Measurements from ENCODE around the gene C1orf115.
"Not testable (repeated sequence)": the region's sequence is repeated elsewhere in the genome, so short reads cannot be mapped to it uniquely, and the experiment has no call there.

C1orf115 gene, protein sequence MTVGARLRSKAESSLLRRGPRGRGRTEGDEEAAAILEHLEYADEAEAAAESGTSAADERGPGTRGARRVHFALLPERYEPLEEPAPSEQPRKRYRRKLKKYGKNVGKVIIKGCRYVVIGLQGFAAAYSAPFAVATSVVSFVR

DNA sequence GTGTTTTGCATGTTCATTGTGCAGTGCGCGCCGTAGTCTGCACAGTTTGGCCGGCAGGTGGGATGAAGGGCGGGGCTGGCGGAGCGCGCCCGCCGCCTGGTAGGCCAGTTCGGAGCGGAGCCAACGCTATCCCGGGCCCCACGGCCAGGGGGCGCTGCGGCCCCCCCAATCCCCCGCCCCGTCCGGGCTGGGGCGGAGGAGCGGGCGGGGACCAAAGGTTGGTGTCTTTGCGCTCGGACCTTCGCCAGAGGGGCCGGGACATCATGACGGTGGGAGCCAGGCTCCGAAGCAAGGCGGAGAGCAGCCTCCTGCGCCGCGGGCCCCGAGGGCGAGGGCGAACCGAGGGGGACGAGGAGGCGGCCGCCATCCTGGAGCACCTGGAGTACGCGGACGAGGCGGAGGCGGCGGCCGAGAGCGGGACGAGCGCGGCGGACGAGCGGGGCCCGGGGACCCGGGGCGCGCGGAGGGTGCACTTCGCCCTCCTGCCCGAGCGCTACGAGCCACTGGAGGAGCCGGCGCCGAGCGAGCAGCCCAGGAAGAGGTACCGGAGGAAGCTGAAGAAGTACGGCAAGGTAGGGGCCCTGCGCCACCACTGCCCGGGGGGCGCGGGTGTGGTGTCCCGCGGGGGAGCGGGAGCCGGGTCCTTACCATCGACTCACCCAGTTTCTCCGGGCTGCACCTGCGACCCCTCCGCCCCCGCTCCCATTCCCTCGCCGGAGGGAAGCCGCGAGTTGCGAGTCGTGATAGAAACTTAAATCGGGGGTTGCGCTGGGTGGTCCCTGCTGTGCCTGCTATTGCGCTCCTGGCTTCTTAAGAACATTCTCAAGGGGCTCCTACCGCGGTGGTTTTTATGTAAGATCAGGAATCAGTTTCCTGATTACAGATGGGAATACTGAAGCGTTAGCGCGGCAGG, at the start of gene C1orf115:
C1orf115 (plus strand) TSS at position 224 of the 913 bp plus-strand sequence; CDS start at position 264, 40 bp downstream.
- no peak for DNase-seq (ENCODE audit: low spot score)

DNA sequence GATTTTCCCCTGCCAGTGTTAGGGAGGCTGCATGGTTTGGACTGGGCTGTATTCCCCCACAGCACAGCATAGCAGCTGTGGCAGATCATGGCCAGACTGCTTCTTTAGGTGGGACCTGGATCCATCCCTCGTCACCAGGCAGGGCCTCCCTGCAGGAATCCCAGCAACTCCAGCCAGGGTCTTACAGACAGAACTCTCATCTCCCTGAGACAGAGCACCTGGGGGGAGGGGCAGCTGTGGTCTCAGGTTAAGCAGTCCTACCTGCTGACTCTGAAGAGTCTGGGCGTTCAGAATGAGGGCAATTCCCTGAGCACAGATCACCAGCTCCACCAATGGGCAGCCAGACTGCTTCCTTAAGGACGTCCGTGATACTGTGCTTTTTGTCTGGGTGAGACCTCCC, 47.9 kb upstream of the C1orf115 start:
- DNase-seq (ENCODE audit: low spot score): no peak

DNA sequence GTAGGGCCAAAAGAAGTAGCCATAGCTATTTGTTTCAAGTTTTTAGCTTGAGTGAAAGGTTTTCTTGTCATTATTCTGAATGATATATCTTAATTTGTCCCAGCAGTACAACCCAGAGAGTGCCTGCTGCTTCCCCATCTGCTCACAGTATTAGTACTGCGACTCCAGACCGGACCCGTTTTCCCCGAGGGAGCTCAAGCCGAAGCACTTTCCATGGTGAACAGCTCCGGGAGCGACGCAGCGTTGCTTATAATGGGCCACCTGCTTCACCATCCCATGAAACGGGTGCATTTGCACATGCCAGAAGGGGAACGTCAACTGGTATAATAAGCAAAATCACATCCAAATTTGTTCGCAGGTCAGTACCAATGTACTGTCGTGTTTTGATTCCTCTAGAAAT, 37.2 kb upstream of the C1orf115 start:
- DNase-seq (ENCODE audit: low spot score): no peak

DNA sequence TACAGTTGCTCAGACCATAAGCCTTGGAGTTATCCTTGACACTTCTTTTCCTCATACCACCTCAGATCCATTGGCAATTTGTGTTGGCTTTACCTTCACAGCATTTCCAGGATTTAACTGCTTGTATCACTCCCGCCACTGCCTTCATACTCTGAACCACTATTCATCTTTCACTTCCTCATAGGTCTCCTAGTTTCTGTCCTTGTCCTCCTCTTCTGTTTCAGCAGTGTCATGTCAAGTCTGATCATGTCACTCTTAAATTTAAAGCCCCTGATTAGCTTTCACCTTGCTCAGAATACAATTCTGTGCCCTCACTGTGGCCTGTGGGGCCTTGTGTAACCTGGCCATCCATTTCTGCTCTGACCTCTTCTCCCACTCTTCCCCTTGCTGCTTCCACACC, 34.7 kb upstream of the C1orf115 start:
- no peak for DNase-seq (ENCODE audit: low spot score)

DNA sequence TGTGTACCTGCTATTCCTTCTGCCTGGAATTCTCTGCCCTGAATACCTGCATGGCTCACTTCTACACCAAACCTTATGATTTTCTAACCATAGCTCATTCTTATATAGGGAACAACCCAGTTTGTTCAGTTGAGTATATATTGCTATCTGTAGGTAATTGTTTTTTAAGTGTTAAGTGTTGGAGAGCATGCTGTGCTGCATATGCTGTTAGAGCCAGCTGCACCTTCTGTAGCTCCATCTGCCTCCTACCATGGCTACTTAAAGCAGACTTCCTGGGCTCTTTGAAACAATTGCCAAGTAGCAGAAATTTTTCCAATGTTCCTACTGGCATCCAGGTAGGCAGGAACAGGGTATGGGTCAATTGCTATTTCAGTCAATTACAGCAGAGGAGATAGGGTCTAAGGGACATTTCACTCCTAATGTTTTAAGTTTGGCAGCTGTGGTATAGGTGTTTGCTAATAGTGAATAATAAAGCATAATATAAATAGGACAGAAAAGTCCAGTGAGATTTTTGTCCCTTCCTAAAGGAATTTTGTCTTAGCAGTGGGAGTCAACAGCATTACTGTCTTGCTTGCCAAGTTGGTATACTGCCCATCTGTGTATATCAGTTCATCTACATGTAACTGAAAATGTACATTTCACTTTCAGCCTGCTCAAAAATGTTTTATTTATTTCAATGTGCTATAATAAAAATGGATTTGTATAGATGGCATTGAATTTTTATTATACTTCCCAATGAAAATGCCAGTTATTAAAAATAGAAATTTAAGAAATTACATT, 34.0 kb upstream of the C1orf115 start:
- no peak for DNase-seq (ENCODE audit: low spot score)

DNA sequence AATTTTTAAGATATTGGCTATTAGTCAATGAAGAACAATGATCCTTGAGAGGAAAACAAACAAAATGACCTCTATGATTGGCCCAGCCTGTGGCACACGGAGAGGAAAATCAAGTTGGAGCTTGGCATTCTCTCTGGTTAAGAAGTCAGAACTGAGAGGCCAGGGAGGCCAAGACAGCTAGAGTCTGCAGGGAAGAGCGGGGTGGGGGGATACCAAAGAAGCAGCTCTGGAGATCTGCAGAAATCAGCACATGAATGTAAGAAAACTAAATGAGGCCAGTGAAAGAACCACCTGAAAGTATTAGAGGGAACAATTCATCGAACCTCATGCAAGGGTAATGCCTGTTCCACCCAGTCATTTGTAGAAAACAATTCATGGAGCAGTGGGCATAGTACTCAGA, 23.8 kb upstream of the C1orf115 start:
- DNase-seq (ENCODE audit: low spot score): no peak

DNA sequence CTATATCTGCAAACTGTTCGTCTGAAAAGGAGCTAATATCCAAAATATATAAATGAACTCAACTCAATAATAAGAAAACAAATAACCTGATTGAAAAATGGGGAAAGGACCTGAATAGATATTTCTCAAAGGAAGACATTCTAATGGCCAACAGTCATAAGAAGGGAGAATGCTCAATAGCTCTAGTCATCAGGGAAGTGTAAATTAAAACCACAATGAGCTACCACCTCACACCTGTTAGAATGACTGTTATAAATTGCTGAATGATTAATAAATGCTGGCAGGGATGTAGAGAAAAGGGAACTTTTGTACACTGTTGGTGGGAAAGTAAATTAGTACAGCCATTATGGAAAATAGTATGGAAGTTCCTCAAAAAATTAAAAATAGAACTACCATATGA, 21.2 kb upstream of the C1orf115 start:
- DNase-seq (ENCODE audit: low spot score): no peak

DNA sequence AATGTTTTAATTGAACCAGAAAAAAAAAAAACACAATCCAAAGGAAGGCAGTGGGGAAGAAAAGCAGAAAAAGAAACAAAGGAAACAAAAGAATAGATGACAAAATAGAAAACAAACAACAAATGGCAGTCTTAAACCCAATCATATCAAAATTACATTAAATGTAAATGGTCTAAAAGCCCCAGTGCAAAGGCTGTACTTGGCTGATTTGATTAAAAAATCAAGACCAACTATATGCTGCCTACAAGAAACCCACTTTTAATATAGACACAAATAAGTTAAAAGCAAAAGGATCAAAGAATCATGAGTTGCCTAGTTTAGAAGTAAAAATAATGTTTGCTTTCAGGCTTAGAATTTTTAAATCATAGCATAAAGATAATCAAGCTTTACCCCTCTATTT, 19.8 kb upstream of the C1orf115 start:
- DNase-seq (ENCODE audit: low spot score): no peak

DNA sequence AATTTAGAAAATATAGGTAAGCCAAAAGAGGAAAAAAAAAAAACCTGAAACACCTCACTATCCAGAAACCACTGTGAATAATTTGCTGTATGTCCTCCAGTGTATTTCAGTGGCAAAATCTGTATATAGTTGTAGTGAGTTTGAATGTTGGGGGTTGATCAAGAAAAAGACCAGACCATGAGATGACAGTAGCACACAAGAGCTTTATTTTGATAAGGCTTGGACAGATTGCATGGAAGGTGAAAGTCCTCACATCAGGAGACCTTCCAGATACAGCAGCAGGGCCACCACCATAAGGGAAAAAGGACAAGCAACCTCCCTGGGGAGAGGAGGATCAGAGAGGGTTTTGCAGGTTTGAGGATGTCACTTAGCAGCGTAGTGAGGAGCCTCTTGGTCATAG, 16.2 kb upstream of the C1orf115 start:
- no peak for DNase-seq (ENCODE audit: low spot score)

DNA sequence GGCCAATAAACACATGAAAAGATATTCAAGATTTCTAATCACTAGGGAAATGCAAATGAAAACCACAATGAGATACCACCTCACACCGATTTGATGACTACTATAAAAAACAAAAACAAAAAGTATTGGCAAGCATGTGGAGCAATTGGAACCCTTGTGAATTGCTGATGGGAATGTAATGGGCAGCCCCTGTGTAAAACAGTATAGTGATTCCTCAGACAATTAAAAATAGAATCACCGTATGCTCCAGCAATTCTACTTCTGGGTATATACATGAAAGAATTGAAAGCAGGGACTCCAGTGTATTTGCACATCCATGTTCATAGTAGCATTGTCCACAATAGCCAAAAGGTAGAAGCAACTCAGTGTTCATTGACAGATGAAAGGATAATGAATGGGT, 12.9 kb upstream of the C1orf115 start:
- no peak for DNase-seq (ENCODE audit: low spot score)

DNA sequence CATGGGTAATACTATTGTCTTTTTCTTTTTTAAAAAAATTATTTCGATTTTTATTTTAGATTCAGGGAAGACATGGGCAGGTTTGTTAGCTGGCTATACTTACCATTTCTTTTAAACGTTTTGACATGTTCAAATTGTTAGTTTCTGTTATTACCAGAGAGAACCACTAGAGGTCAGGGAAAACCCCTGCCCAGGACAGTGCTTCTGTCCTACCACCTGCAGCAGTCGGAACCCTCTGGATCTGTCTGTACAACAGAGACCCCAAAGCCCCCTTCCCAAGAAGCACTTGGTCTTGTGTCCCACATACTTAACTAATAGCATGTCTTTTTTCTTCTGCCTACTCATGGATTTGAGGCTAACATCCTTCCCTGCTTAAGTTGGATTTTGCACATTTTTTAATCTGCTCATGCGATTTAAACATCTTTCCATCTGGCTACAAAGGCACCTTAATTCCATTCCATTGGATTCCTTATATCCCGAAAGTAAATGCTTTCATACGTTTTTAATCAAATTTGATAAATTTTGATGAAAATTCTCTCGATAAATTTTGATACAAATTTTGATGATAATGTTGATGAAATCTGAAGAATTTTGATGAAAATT, 10.0 kb upstream of the C1orf115 start:
- peak; percentile 26 for DNase-seq (ENCODE audit: low spot score)

DNA sequence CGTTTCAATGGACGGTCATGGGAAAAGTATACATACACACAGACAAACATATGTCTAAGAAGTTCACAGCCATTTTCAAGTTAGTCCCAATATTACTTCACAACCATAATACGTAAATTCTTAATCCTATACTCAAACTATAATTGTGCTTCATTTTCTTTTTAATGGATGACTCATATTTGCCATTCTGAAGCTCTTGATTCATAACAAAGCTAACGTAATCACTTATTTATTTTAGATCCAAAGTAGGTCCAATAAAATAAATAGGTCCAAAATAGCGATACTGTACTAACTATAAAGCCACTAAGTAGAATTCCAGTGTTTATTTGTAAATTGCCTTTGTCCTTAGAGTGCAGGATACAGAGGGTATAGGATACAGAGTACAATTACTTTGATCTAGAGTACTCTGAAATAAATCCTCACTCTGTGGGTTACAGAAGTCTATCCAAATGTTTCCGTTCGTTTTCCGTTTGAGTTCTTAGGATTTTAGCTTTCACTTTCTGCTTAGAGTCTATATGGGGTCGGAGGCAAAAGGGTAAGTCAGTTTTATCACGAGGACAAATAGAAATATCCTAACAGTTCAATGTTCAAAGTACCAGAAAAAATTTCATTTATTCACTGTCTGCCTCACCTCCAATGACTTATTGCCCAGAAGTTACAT, 8.8 kb upstream of the C1orf115 start:
- DNase-seq (ENCODE audit: low spot score): no peak

DNA sequence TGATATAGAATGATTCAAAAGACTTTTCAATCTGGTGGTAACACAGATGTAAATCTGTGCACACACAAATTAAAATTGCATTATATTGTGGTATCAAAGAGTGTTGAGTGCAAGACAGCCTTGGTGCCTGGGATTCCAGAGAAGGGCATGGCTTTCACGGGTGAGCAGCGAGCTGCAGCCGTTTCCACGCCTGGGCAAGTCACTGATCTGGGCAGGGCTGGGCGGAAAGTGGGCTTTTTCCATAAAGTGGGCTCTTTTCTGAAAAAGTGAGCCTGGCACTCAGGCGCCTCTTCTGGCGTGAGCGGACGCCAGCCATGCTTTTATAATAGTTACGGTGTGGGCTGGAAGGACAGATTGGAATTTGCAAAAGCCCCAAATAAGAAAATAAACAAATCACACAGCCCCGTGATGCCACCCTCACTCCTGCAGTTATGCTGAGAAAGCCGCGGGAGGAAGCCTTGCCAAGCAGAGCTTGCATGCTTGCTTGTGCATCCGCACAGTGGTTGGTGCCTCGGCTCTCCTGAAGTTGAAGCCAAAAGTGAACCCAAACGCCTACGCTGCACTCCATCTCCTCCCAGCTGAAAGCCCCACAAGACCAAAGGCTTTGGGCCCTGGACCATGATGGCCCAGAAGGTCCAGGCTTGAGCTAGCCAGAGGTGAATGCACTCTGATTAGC, 7.1 kb upstream of the C1orf115 start:
- no peak for DNase-seq (ENCODE audit: low spot score)

DNA sequence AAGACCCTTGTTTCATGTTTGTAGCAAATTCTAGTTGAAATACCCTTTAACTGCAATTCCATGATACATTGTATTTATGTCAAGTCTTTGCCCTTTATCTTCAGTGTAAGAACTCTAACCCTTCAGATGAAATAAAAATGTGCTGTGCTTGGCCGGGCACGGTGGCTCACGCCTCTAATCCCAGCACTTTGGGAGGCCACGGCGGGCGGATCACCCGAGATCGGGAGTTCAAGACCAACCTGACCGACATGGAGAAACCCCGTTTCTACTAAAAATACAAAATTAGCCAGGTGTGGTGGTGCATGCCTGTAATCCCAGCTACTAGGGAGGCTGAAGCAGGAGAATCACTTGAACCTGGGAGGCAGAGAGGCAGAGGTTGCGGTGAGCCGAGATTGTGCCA, 6.4 kb upstream of the C1orf115 start:
- not testable (repeated sequence) for DNase-seq (ENCODE audit: low spot score)

DNA sequence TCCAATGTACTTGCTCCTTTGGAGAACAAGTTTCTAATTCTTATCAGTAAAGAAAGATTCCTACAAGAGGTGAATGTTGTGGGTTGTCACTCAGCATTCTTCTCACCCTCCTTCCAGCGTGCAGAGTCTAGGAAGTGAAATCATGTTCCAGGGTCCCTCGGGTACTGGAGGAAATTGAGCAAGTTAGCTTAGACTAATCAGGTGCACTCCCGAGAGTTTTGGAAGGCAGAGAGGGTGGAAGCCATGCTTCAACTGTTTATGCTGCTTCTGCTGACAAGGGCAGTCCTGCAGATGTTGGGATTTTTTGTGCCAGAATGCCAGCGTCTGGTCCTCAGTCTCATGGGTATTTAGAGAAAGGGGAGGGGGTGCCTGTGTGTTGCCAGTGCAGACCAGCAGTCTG, 5.3 kb upstream of the C1orf115 start:
- no peak for DNase-seq (ENCODE audit: low spot score)

DNA sequence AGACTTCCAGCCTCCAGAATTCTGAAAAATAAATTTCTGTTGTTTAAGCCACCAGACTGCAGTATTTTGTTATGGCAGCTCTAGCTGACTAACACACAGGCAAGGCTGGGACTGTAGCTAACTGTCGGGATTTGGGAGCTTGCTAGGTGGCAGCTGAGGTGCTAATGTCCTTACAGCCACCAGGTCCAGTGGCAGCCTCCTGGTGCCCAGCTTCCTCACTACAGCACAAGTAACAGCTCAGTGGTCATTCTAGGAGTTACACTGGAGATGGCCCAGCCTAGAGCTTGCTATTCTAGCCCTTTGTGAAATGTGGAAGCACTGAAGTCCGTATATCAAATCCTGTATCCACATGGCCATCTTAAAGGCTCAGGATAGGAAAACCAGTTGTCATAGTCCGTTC, 4.3 kb upstream of the C1orf115 start:
- no peak for DNase-seq (ENCODE audit: low spot score)

DNA sequence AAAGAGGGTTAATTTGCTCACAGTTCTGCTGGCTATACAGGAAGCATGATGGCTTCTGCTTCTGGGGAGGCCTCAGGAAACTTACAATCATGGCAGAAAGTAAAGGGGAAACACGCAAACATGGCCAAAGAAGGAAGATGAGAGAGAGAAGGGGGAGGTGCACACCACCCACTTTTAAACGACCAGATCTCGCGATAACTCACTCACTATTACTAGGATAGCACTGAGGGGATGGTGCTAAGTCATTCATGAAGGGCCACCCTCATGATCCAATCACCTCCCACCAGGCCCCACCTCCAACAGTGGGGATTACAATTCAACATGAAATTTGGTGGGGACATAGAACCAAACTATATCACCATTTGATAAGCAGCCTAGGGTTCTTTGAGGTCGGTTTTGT, 2.4 kb upstream of the C1orf115 start:
- DNase-seq (ENCODE audit: low spot score): no peak

DNA sequence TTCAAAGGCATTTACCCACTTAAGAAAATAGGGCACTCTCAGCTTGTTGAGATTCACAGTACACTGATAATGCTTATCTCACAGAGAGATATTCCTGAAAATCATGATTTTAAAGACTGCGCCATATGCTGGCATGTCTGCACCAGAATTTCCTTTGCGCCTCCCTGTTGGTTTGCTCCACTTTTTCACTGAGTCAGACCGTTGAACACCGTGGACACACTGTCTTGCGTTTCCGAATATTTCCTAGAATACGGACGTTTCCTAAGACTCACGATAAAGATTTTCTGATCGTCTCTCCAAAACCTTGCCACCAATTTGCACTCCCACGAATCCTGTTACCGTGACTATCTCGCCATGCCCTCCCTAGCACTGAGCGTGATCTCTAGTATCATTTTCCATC, 497 bp upstream of the C1orf115 start:
- no peak for DNase-seq (ENCODE audit: low spot score)

DNA sequence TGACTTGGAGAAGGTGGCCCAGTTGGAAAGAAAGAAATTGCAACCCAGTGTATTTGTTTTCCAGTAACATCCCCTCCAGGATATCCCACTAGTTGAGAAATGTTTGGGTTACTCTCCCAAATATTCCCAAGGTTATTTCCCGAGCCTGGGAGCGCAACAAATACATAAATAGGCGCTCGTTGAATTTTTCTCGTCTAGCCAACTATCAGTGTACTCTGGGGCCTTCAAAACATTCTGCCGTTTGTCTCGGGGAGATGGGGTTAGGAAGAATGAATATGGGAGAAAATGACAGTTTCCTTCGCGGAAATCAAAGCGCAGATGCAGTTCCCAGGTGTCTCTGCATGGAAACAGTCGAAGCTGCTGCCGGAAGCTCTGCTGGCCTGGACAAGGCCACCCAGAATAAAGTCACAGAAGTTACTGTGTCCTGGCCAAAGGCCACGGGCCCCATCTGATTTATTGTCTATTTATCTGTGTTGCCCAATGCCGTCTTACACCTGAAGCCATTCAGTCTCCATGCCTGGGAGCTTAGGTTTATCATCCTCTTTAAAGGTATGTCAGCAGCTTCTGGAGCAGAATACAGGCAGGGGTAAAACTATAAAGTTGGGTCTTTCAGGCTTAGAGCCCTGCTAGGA, 1.0 kb downstream of the C1orf115 start:
- DNase-seq (ENCODE audit: low spot score): no peak

DNA sequence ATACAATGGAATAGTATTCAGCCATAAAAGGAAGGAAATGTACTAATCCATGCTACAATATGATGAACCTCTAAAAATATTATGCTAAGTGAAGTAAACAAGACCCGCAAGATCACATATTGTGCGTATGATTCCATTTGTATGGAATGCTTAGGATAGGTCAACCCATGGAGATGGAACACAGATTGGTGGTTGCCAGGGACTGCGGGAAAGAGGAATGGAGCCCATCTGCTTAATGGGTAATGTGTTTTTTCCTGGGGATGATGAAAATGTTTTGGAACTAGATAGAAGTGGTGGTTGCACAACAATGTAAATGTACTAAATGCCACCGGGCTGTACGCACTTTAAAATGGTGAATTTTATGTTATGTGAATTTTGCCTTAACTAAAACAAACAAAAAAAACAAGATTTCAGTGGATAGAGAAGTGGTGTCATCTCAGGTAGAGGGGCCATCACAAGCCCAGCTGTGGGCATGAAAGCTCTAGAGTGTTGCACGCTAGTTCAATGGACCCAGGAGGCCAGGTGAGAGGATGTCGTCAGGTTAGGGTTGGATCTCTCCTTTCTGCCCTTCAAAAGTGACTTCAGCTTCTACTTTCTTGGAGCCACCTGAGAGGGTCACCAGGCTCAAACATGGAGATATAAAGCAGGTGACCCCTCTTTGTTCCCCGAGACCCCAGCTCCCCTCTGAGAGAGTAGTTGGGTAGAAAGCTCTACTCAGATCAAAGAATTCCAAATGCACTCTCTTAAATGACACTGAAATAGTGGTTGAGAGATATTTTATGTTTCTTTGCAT, 2.5 kb downstream of the C1orf115 start:
- no peak for DNase-seq (ENCODE audit: low spot score)
